Spleen (tissue), 11 donors: ENCODE data around the gene OR51E2. TPM values are rescaled to one million over a fixed set of nuclear protein-coding genes. Genes with fewer than 3 reads are reported as not detected.

Experiments used
- DNase-seq: peaks from one replicate; pipeline ENCODE4 v3.0.0-alpha.2; 2020
- H3K27ac ChIP-seq, 8 donors: fragments of 200-600 bp; sonication (generic) in 7 of 8; 1 replicate in 4 of 8; 2 replicates in 4 of 8; pipeline versions ENCODE4 v1.5.0 to v1.8.0; 2016 to 2021; ENCODE audit warnings: inconsistent platforms in 4 of 8, mild to moderate bottlenecking in 4 of 8, moderate library complexity in 1 of 8
- H3K27me3 ChIP-seq, 7 donors: fragments of 200-600 bp; sonication (generic) in 6 of 7; replicated peaks in 1 of 7; 1 replicate in 4 of 7; 2 replicates in 3 of 7; pipeline versions ENCODE4 v1.5.0 to v1.8.0; 2016 to 2021; ENCODE audit warnings: inconsistent platforms in 3 of 7, mild to moderate bottlenecking in 1 of 7
- H3K36me3 ChIP-seq, 6 donors: fragments of 200-600 bp; sonication (generic) in 5 of 6; 1 replicate in 4 of 6; 2 replicates in 2 of 6; pipeline versions ENCODE4 v1.5.0 to v1.8.0; 2016 to 2021; ENCODE audit warnings: inconsistent platforms in 2 of 6
- H3K4me1 ChIP-seq, 6 donors: fragments of 200-600 bp; sonication (generic) in 5 of 6; 1 replicate in 3 of 6; 2 replicates in 3 of 6; pipeline versions ENCODE4 v1.5.0 to v1.8.0; 2016 to 2021; ENCODE audit warnings: inconsistent platforms in 3 of 6
- H3K4me3 ChIP-seq, 8 donors: fragments of 200-600 bp; sonication (generic) in 7 of 8; 1 replicate in 4 of 8; 2 replicates in 4 of 8; pipeline versions ENCODE4 v1.5.0 to v1.8.0; 2016 to 2021; ENCODE audit warnings: inconsistent platforms in 4 of 8, mild to moderate bottlenecking in 4 of 8, moderate library complexity in 2 of 8
- H3K9me3 ChIP-seq, 8 donors: fragments of 200-600 bp; sonication (generic) in 7 of 8; 1 replicate in 4 of 8; 2 replicates in 4 of 8; pipeline versions ENCODE4 v1.5.0 to v1.8.0; 2016 to 2021; ENCODE audit warnings: inconsistent platforms in 4 of 8
- POLR2A ChIP-seq, 3 donors: fragments of 450-650 bp; IDR thresholded peaks; one replicate each; pipeline ENCODE4 v1.5.1; 2017; ENCODE audit warnings: antibody characterized with exemption in 3 of 3, mild to moderate bottlenecking in 1 of 3
- POLR2AphosphoS5 ChIP-seq, 3 donors: sonication (generic); formaldehyde crosslinking; IDR thresholded peaks; one replicate each; pipeline ENCODE4 v1.5.1; 2017; ENCODE audit warnings: antibody characterized with exemption in 3 of 3
- WGBS, 5 donors: extraction: QIAGEN DNeasy Blood & Tissue Kit in 3 of 5; methylation state at CpG; one replicate each; pipeline versions ENCODE4 v1.1.5 to v1.1.7; 2013 to 2018; 5-methylcytosine and 5-hydroxymethylcytosine counted together
- intact Hi-C: fragments of 100-400 bp; cut with DNase I; formaldehyde crosslinking; loops from one replicate; pipeline ENCODE4 v1.15.0; 2023; ENCODE audit warnings: low total_unique reads
- polyA plus RNA-seq, 3 donors: library from polyadenylated mRNA; stranded (reverse); fragments of 200-250 nt; gene quantifications; one replicate each; pipeline ENCODE4 v1.2.1, GENCODE V29; 2013
- total RNA-seq, 7 donors: library from RNA; depleted of rRNA in 3 of 7; stranded (reverse); fragments of >200 nt in 3 of 7; fragmentation: NEBNext Ultra II Directional in 4 of 7; extraction: Animal tissue kit (Norgen Biotek cat#: 25700) in 4 of 7; gene quantifications; one replicate each; pipeline versions ENCODE4 v1.1.0 to v1.2.1, GENCODE V29; 2016 to 2021
- TF ChIP-seq, protein P1 (sequence below), 11 experiments: fragments of 200-600 bp in 7 of 11; fragments of 450-650 bp in 4 of 11; sonication (generic) in 4 of 11; IDR thresholded peaks in 8 of 11; conservative IDR thresholded peaks in 3 of 11; 1 replicate in 7 of 11; 2 replicates in 4 of 11; pipeline versions ENCODE4 v1.4.0 to v1.8.0; 2016 to 2021; ENCODE audit warnings: antibody characterized with exemption in 11 of 11, inconsistent platforms in 4 of 11, mild to moderate bottlenecking in 1 of 11
- donor health status: healthy with polysubstance abuse.
- donor health status: DM: no; HTN: no; CAD: no; lungs with moderate emphysema.
- donor health status: DM: no; HTN: no; CAD: no.
- donor health status: Bipolar disorder and iron deficiency.
- donor health status: healthy.
- donor health status: DM: no; HTN: no; CAD: no.
- donor health status: DM: yes; HTN: yes; CAD: no.

Gene OR51E2
- total and polyA plus RNA-seq, 10 donors = 0.05 to 0.09 TPM; not detected in 8

DNA sequence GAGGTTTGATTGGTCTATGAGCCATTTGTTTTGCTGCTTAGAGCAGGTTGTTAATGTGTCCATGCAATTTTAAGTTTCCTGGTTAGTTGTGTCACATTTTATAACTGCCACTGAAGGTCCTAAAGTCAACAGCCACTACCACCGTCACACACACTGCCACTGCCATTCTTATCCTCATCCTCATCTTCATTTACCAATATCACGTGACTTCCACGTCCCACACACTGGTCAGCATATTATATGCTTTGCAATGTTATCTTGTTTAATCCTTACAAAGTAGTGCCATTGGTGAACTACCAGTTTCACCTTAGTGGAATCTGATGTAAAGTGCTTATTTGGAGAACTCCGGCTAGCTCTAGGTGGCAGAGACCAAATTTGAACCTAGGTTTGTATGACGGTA lies 16.6 kb upstream of the OR51E2 start:
- no peaks in the 10 kb centered on the region for H3K4me1 ChIP-seq
- 77 to 89% (median 85%) methylated on average over 5 of the region's 5 CpGs for WGBS, 5 donors
- peaks cover 0 to 13% (median 0%) of the 10 kb centered on the region in 7 donors for H3K27me3 ChIP-seq
- no peaks in the 10 kb centered on the region for H3K36me3 ChIP-seq
- TF ChIP-seq, protein P1, sequence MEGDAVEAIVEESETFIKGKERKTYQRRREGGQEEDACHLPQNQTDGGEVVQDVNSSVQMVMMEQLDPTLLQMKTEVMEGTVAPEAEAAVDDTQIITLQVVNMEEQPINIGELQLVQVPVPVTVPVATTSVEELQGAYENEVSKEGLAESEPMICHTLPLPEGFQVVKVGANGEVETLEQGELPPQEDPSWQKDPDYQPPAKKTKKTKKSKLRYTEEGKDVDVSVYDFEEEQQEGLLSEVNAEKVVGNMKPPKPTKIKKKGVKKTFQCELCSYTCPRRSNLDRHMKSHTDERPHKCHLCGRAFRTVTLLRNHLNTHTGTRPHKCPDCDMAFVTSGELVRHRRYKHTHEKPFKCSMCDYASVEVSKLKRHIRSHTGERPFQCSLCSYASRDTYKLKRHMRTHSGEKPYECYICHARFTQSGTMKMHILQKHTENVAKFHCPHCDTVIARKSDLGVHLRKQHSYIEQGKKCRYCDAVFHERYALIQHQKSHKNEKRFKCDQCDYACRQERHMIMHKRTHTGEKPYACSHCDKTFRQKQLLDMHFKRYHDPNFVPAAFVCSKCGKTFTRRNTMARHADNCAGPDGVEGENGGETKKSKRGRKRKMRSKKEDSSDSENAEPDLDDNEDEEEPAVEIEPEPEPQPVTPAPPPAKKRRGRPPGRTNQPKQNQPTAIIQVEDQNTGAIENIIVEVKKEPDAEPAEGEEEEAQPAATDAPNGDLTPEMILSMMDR (IDR thresholded peaks at IDR 0.05 in 8 of 11, conservative IDR thresholded peaks at IDR 0.05 in 3 of 11) = no peak
- TF ChIP-seq POLR2AphosphoS5 (IDR thresholded peaks at IDR 0.05) (no peak), POLR2A (IDR thresholded peaks at IDR 0.05) (no peak)
- intact Hi-C loops = no loop called here
- no peaks in the 10 kb centered on the region for H3K9me3 ChIP-seq
- DNase-seq = no peak
- H3K27ac ChIP-seq = no peak overlapping the region
- no peak overlapping the region for H3K4me3 ChIP-seq

- H3K9me3 ChIP-seq = no peaks in the 10 kb centered on the region
- DNase-seq = no peak
- no peaks in the 10 kb centered on the region for H3K36me3 ChIP-seq
- H3K4me3 ChIP-seq = no peak overlapping the region
- 45 to 73% (median 63%) methylated on average over 1 of the region's 1 CpG for WGBS, 5 donors
- H3K27ac ChIP-seq = no peak overlapping the region
- TF ChIP-seq POLR2A (IDR thresholded peaks at IDR 0.05) = no peak
- TF ChIP-seq POLR2AphosphoS5 (IDR thresholded peaks at IDR 0.05) = no peak
- TF ChIP-seq, protein P1 (IDR thresholded peaks at IDR 0.05 in 8 of 11, conservative IDR thresholded peaks at IDR 0.05 in 3 of 11) = no peak
- no peaks in the 10 kb centered on the region for H3K4me1 ChIP-seq
- intact Hi-C loops = no loop called here
- peaks cover 0 to 13% (median 0%) of the 10 kb centered on the region in 7 donors for H3K27me3 ChIP-seq
Observed at GRCh38 chr11:4713241-4713640, 15.6 kb upstream of the OR51E2 start.

DNA sequence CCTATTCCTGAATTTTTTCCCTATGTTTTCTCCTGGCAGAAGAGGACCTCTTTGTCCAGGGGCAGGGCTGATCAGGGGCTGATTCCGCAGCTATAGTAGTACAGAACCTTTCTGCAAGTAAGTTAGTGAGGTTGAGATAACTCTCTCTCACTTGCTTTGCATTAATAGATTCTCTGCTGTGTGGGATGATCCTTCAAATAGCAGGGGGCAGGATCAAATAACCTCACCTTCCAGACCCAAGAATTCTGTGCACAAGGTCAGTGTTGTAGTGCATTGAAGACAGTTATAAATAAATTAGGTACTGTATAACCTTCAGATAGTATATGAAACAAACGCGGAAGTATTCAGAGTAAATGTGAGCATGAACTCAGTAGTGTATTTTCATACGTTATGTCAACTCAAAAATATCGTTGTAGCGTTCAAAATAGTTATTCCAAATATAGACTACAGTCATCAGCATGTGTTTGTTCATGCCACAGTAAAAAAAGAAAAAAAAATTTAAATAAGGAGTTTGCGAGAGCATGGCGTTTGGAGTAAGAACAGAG lies 7.2 kb upstream of the OR51E2 start:
- no peaks in the 10 kb centered on the region for H3K9me3 ChIP-seq
- H3K27ac ChIP-seq = no peak overlapping the region
- H3K4me1 ChIP-seq = no peaks in the 10 kb centered on the region
- WGBS, 5 donors = 80 to 87% (median 82%) methylated on average over 8 of the region's 8 CpGs
- no peak for TF ChIP-seq POLR2AphosphoS5 (IDR thresholded peaks at IDR 0.05)
- TF ChIP-seq POLR2A (IDR thresholded peaks at IDR 0.05) = no peak
- H3K27me3 ChIP-seq = peaks cover 0 to 6% (median 0%) of the 10 kb centered on the region in 7 donors
- DNase-seq = no peak
- H3K36me3 ChIP-seq = no peaks in the 10 kb centered on the region
- intact Hi-C loops = no loop called here
- no peak overlapping the region for H3K4me3 ChIP-seq

DNA sequence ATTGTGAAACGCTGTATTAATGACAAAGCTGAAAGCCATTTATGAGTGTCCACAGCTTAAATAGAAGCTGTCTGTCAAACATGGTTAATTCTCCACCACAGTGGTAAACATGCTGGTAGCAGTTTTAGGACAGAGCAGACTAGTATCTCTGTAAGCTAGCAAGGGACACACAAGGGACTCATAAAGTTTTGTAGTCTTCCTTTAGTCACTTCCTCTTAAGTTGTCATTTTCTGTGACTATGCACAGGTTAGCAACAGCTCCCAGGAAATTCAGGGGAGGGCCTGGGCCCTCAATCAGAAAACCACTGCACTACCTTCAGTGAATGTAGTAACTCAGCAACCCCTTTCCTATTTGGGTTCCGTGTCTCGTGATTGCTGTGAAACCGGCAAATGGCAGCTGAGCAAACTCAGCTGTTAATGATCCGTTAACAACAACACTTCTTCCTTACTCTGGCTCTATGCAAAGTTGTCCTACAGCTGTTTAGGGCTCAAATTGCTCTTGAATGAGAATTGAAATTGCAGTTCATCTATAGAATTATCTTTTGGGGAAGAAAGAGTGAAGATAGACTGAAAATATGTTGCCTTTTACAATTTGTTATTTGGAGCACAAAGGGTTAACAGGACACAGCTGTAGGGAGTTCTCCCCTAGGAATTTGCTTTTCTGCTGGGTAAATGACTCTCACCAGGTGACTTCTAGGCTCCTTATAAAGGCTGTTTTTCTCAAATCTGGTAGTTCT lies 6.6 kb upstream of the OR51E2 start, which contains the start of gene MMP26:
Gene MMP26, plus strand, starts transcription at position 731 of the 736 bp plus-strand sequence.
- no peak for DNase-seq
- H3K9me3 ChIP-seq = no peaks in the 10 kb centered on the region
- intact Hi-C loops = no loop called here
- H3K4me3 ChIP-seq = no peak within 1 kb of the TSS
- WGBS, 5 donors = 51 to 72% (median 59%) methylated on average over 5 of the region's 5 CpGs
- H3K36me3 ChIP-seq = no peaks in the 10 kb centered on the region
- H3K27me3 ChIP-seq = peaks cover 0 to 5% (median 0%) of the 10 kb centered on the region in 7 donors
- H3K4me1 ChIP-seq = no peaks in the 10 kb centered on the region
- no peak for TF ChIP-seq POLR2A (IDR thresholded peaks at IDR 0.05)
- TF ChIP-seq, protein P1 (IDR thresholded peaks at IDR 0.05 in 8 of 11, conservative IDR thresholded peaks at IDR 0.05 in 3 of 11) = no peak
- H3K27ac ChIP-seq = no peak within 1 kb of the TSS
